Thyroid gland (tissue), 4 donors: ENCODE measurements around the gene ZKSCAN2. TPM values are rescaled to one million over a fixed set of nuclear protein-coding genes. Genes with fewer than 3 reads are reported as not detected.

Experiments used
- DNase-seq, 2 donors: peaks; one replicate each; pipeline ENCODE4 v3.0.0-alpha.2; 2019
- H3K27ac ChIP-seq, 3 donors: fragments of 200-600 bp; sonication (generic); 1 replicate in 2 of 3; 2 replicates in 1 of 3; pipeline ENCODE4 v1.5.1; 2016 to 2019; ENCODE audit warnings: mild to moderate bottlenecking in 1 of 3, moderate library complexity in 1 of 3
- H3K27me3 ChIP-seq: fragments of 200-600 bp; sonication (generic); one replicate; pipeline ENCODE4 v1.5.1; 2019
- H3K36me3 ChIP-seq, 2 donors: fragments of 200-600 bp; sonication (generic); one replicate each; pipeline ENCODE4 v1.5.1; 2016 to 2019
- H3K4me1 ChIP-seq, 2 donors: fragments of 200-600 bp; sonication (generic); one replicate each; pipeline ENCODE4 v1.5.1; 2017 to 2019
- H3K4me3 ChIP-seq, 3 donors: fragments of 200-600 bp; sonication (generic); replicated peaks in 1 of 3; 1 replicate in 2 of 3; 2 replicates in 1 of 3; pipeline ENCODE4 v1.5.1; 2016; ENCODE audit warnings: mild to moderate bottlenecking in 1 of 3
- H3K9me3 ChIP-seq: fragments of 200-600 bp; sonication (generic); one replicate; pipeline ENCODE4 v1.5.1; 2017
- POLR2A ChIP-seq, 2 donors: fragments of 450-650 bp; IDR thresholded peaks; one replicate each; pipeline ENCODE4 v1.6.1; 2017; ENCODE audit warnings: antibody characterized with exemption in 2 of 2, mild to moderate bottlenecking in 2 of 2, moderate library complexity in 1 of 2
- WGBS, 2 donors: methylation state at CpG; one replicate each; pipeline ENCODE4 v1.1.5; 2017; 5-methylcytosine and 5-hydroxymethylcytosine counted together
- intact Hi-C: fragments of 100-400 bp; cut with DNase I; formaldehyde crosslinking; loops from one replicate; pipeline ENCODE4 v1.15.1; 2023
- total RNA-seq, 4 donors: library from RNA; depleted of rRNA; stranded (reverse); fragments of >200 nt; gene quantifications; one replicate each; pipeline ENCODE4 v1.2.3, GENCODE V29; 2016
- TF ChIP-seq, protein P1 (sequence below), 6 experiments: fragments of 200-600 bp in 3 of 6; fragments of 450-650 bp in 3 of 6; sonication (generic) in 3 of 6; IDR thresholded peaks; one replicate each; pipeline ENCODE4 v1.5.1; 2016 to 2019; ENCODE audit warnings: antibody characterized with exemption in 6 of 6, mild to moderate bottlenecking in 2 of 6, inconsistent platforms in 1 of 6, moderate library complexity in 1 of 6

Gene ZKSCAN2
- total RNA-seq, 4 donors from 2014 or later: 5.8 to 11.1 (median 6.9) TPM

DNA sequence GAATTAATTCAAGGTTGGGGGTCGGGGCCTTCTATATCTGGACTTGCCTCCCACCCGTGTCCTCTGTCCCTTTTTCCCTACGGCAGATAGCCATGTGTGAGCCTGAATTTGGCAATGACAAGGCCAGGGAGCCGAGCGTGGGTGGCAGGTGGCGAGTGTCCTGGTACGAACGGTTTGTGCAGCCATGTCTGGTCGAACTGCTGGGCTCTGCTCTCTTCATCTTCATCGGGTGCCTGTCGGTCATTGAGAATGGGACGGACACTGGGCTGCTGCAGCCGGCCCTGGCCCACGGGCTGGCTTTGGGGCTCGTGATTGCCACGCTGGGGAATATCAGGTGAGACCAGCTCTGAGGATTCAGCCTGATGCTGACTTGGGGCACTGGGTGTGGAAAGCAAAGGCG, 40.5 kb downstream of the ZKSCAN2 start:
- H3K36me3 ChIP-seq: no peaks in the 10 kb centered on the region
- no peaks in the 10 kb centered on the region for H3K4me1 ChIP-seq
- no peaks in the 10 kb centered on the region for H3K27me3 ChIP-seq
- intact Hi-C loops: no loop called here
- H3K9me3 ChIP-seq: no peaks in the 10 kb centered on the region
- DNase-seq: no peak
- WGBS, 2 donors: 86 to 87% methylated on average over 14 to 17 of the region's 17 CpGs
- H3K27ac ChIP-seq: no peak overlapping the region
- H3K4me3 ChIP-seq: no peak overlapping the region
- TF ChIP-seq, protein P1, sequence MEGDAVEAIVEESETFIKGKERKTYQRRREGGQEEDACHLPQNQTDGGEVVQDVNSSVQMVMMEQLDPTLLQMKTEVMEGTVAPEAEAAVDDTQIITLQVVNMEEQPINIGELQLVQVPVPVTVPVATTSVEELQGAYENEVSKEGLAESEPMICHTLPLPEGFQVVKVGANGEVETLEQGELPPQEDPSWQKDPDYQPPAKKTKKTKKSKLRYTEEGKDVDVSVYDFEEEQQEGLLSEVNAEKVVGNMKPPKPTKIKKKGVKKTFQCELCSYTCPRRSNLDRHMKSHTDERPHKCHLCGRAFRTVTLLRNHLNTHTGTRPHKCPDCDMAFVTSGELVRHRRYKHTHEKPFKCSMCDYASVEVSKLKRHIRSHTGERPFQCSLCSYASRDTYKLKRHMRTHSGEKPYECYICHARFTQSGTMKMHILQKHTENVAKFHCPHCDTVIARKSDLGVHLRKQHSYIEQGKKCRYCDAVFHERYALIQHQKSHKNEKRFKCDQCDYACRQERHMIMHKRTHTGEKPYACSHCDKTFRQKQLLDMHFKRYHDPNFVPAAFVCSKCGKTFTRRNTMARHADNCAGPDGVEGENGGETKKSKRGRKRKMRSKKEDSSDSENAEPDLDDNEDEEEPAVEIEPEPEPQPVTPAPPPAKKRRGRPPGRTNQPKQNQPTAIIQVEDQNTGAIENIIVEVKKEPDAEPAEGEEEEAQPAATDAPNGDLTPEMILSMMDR (IDR thresholded peaks at IDR 0.05): no peak
- TF ChIP-seq POLR2A (IDR thresholded peaks at IDR 0.05): no peak

DNA sequence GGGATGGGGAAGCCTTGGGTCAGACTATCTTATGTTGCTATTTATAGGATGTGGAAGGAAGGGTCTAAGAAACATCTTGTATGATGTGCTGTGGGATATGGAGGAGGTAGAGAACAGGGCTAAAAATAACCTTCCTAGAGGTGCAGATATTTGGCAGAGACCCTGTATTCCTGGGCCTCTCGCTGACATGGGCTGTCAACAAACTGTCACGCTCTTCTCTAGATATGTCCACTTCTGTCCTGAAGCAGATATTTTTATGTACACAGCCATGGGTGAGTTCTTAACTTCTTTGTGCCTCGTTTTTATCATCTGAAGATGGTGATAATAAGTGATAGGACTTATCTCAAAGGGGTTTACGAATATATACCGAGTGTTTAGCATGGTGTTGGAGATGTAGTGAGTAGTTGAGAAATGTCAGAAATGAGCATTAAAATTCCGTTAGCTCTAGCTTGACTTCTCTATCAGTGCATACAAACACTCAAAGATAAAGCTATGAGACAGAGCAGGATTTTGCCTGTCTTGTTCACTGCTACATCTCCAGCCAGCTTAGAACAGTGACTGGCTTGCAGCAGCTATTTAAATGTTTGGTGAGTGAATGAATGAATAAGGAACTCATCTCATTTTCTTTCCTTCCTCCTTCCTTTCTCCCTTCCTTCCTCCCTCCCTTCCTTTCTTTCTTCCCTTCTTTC, 43.8 kb downstream of the ZKSCAN2 start:
- Histone ChIP-seq H3K36me3 (no peaks in the 10 kb centered on the region), H3K9me3 (no peaks in the 10 kb centered on the region), H3K4me1 (no peaks in the 10 kb centered on the region), H3K27ac (no peak overlapping the region), H3K4me3 (no peak overlapping the region), H3K27me3 (no peaks in the 10 kb centered on the region)
- no peak for DNase-seq
- intact Hi-C loops: no loop called here
- 71 to 73% methylated on average over 6 of the region's 6 CpGs for WGBS, 2 donors
- no peak for TF ChIP-seq POLR2A (IDR thresholded peaks at IDR 0.05)
- TF ChIP-seq, protein P1 (IDR thresholded peaks at IDR 0.05): no peak

DNA sequence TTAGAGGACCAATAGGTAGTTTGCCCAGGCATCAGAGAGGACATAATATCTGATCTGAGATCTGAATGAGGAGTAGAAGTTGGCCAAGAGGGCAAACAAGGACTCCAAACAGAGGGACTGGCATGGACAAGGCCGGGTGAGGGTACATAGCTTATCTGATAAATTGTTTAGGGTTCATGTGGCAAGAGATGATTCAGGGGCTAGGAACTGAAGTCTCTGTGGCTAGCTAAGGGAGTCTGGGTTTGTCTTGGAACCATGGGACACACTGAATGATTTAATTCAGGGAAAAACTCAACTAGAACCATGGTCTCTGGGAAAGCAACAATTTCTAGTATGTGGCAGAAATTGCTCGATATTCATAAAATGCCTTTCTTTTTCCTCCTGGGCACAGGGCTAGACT, 45.0 kb downstream of the ZKSCAN2 start:
- no peaks in the 10 kb centered on the region for H3K9me3 ChIP-seq
- H3K27me3 ChIP-seq: no peaks in the 10 kb centered on the region
- no peaks in the 10 kb centered on the region for H3K36me3 ChIP-seq
- no peaks in the 10 kb centered on the region for H3K4me1 ChIP-seq
- H3K4me3 ChIP-seq: no peak overlapping the region
- H3K27ac ChIP-seq: no peak overlapping the region
- DNase-seq: no peak
- TF ChIP-seq POLR2A (IDR thresholded peaks at IDR 0.05): no peak
- TF ChIP-seq, protein P1 (IDR thresholded peaks at IDR 0.05): no peak
- WGBS, 2 donors: 93 to 94% methylated on average over 2 of the region's 2 CpGs
- intact Hi-C loops: no loop called here

DNA sequence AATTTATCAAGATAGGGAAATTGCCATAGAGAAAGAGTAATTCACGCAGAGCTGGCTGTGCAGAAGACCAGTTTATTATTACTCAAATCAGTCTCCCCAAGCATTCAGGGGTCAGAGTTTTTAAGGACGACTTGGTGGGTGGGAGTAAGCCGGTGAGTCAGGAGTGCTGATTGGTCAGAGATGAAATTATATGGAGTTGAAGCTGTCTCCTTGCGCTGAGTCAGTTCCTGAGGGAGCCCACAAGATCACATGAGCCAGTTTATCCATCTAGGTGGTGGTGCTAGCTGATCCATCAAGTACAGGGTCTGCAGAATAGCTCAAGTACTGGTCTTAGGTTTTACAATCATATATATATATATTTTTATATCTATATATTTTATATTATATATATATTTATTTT, 46.9 kb downstream of the ZKSCAN2 start:
- no peak for DNase-seq
- 62 to 73% methylated on average over 4 of the region's 4 CpGs for WGBS, 2 donors
- Histone ChIP-seq H3K36me3 (no peaks in the 10 kb centered on the region), H3K27me3 (no peaks in the 10 kb centered on the region), H3K4me1 (no peaks in the 10 kb centered on the region), H3K9me3 (no peaks in the 10 kb centered on the region), H3K27ac (no peak overlapping the region), H3K4me3 (no peak overlapping the region)
- TF ChIP-seq, protein P1 (IDR thresholded peaks at IDR 0.05): no peak
- TF ChIP-seq POLR2A (IDR thresholded peaks at IDR 0.05): no peak
- intact Hi-C loops: no loop called here

DNA sequence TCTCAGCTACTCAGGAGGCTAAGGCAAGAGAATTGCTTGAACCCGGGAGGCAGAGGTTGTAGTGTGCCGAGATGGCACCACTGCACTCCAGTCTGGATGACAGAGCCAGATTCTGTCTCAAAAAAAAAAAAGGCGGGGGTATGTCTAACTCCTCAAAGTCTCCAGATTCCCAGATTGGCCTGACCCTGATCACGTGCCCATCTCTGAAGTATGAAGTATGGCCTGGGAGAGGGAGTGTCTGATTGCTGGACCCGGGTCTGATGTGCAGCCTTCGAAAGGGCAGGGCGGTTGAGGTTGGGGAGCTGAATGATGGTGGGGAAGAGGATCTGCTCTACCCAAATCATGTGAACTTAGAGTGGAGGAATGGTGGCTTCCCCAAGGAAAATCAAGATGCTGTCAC, 58.2 kb downstream of the ZKSCAN2 start:
- Histone ChIP-seq H3K4me3 (no peak overlapping the region), H3K9me3 (no peaks in the 10 kb centered on the region), H3K36me3 (no peaks in the 10 kb centered on the region), H3K27me3 (no peaks in the 10 kb centered on the region), H3K27ac (no peak overlapping the region), H3K4me1 (no peaks in the 10 kb centered on the region)
- 88 to 90% methylated on average over 7 of the region's 7 CpGs for WGBS, 2 donors
- no peak for TF ChIP-seq POLR2A (IDR thresholded peaks at IDR 0.05)
- TF ChIP-seq, protein P1 (IDR thresholded peaks at IDR 0.05): no peak
- no peak for DNase-seq
- intact Hi-C loops: no loop called here
